NCI-H748 (cell line): ENCODE measurements around the gene ZNF792.
A peak's percentile ranks its signal among the peaks of the same experiment; 100 is the strongest.
"Not testable (repeated sequence)": the region's sequence is repeated elsewhere in the genome, so short reads cannot be mapped to it uniquely, and the experiment has no call there.

ENCODE experiments used
- DNase-seq: peaks from one replicate; lab custom pipeline; 2025; ENCODE audit not compliant: unreplicated experiment; lab: John Stamatoyannopoulos, UW

Gene ZNF792

DNA sequence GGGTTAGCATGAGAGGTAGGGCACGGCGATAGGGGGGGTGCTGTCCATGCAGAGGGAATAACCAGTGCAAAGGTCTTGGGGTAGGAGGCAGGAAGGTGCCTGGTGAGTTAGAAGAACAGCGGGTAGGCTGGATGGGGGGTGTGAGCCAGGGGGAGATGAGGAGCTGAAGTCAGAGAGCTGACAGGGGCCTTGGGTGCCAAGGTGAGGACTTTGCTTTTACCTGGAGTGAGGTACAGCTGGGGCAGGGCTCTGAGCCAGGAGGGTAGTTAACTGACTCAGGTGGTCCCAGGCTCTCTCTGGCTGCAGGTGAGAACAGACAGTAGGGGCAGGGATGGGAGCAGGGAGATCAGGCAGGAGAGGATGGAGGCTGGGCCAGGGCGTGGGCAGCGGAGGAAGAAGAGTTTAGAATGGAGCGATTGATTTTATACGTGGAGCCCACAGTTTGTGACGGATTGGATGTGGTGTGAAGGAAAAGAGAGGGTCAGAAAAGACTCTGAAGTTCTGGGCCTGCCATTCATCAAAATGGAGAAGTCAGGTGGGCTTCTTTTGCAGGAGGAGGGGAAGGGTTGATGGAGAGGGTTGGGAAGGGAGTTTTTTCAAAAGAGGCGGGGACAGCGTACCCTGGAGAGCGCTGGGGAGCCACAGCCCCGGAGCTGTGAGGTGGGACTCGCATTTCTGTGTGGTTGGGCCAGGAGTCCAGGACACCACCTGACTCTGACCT lies 34.9 kb upstream of the ZNF792 start:
- no peak for DNase-seq

DNA sequence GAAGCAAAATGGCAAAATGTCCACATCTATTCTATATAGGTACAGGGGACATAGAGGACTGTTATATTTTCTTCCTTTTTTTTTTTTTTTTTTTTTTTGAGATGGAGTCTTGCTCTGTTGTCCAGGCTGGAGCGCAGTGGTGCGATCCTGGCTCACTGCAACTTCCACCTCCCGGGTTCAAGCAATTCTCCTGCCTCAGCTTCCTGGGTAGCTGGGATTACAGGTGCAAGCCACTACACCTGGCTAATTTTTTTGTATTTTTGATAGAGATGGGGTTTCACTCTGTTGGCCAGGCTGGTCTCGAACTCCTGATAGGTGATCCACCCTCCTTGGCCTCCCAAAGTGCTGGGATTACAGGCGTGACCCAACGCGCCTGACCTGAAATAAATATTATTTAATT lies 34.2 kb upstream of the ZNF792 start:
- not testable (repeated sequence) for DNase-seq

GRCh38 chr19:34997071-34997617 lies 33.1 kb upstream of the ZNF792 start:
- DNase-seq: no peak

DNA sequence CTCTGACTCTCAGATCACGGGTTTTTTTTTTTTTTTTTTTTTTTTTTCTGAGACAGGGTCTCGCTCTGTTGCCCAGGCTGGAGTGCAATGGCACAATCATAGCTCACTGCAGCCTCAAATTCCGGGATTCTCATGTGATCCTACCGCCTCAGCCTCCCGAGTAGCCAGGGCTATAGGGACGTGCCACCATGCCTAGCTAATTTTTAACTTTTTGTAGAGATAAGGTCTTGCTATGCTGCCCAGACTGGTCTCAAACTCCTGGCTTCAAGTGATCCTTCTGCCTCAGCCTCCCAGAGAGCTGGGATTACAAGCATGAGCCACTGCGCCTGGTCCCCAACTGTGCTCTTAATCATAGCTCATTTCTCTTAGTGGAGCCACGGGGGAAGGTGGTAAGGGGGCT lies 31.5 kb upstream of the ZNF792 start:
- no peak for DNase-seq

DNA sequence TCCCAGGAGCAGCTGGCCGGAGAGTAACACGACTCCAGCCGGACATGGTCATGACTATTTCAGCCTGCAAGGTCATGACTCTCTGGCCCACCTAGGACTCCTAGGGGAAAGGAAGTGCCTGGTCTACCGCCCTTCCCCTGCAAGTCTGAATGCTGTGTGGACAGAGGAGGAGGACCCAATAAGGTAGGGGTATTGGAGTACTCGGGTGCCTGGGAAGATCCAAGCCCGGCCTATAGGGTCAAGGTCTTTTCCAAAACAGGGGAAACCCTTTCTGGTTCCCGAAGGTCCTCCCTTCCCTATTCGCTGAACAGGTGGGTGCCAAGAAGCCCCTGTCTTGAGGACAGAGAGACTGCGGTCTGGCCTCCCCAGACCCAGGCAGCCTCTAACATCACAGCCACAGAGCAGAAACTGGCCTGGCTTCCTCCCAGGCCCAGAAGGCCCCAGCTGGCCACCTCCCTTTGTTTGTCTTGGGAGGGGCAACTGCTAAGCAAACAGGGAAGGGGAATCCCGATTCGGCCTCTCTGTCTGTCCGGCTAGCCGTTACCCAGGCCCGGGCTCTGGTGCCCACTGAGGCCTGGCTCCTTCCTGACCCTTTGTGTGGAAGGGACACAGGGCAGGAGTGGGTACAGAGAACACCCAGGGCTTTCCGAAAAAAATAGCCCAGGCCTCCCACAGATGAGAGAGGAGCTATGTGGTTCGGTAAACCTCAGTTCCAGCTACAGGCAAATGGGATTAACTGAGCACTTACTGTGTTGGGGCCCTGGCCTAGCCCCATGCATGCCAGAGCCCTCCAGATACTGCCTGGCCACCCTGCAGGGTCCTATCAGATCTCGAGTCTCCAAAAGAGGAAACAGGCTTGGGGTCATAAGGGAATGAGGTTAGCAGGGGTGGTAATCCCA lies 30.9 kb upstream of the ZNF792 start:
- DNase-seq: peak; percentile 84

- no peak for DNase-seq
Observed at GRCh38 chr19:34994286-34994642, 30.2 kb upstream of the ZNF792 start.

- not testable (repeated sequence) for DNase-seq
Observed at GRCh38 chr19:34992582-34992981, 28.6 kb upstream of the ZNF792 start.

DNA sequence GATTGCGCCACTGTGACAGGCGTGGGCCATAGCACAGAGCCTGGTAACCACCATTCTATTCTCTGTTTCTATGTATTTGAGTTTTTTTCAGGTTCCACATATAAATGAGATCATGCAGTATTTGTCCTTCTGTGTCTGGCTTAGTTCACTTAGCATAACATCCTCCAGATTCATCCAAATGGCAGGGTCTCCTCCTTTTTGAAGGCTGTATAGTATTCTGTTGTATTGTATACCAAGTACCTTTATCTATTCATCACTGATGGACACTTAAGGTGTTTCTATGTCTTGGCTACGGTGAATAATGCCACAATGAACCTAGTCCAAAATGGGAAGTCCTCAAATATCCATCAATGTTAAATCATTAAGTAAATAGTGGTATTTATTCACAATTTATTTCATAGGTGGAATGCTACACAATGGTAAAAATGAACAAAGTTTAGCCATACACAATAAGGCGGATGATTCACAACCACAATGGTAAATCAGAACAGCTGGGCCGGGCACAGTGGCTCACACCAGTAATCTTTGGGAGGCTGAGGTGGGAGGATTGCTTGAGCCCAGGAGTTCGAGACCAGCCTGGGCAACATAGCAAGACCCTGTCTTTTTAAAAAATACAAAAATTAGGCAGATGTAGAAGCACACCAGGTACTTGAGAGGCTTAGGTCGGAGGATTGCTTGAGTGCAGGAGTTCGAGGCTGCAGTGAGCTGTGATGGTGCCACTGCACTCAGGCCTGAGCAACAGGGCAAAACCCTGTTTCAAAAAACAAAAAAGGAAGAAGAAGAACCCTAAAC lies 27.7 kb upstream of the ZNF792 start:
- DNase-seq: no peak

GRCh38 chr19:34990578-34991192 lies 26.7 kb upstream of the ZNF792 start:
- DNase-seq: no peak

- DNase-seq: no peak
Observed at GRCh38 chr19:34989298-34989697, 25.3 kb upstream of the ZNF792 start.

DNA sequence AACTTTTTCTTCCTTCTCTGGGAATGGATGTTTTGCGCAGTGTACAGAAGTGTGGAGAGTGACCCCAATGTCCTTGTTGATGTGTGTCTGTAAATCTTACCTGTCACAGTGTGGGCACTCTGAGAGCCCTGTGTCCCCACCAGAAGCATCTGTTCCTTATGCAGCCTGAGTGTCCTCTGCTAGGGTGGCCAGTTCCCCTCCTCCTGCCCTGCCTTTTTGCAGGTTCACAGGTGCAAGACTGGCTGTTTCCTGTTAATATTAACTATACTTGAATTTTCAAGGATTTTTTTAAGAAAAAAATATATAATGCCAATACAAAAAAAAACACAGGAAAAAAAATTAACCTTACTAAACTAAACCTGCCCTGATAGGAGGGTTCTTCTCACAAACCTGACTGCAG lies 24.1 kb upstream of the ZNF792 start:
- DNase-seq: no peak

DNA sequence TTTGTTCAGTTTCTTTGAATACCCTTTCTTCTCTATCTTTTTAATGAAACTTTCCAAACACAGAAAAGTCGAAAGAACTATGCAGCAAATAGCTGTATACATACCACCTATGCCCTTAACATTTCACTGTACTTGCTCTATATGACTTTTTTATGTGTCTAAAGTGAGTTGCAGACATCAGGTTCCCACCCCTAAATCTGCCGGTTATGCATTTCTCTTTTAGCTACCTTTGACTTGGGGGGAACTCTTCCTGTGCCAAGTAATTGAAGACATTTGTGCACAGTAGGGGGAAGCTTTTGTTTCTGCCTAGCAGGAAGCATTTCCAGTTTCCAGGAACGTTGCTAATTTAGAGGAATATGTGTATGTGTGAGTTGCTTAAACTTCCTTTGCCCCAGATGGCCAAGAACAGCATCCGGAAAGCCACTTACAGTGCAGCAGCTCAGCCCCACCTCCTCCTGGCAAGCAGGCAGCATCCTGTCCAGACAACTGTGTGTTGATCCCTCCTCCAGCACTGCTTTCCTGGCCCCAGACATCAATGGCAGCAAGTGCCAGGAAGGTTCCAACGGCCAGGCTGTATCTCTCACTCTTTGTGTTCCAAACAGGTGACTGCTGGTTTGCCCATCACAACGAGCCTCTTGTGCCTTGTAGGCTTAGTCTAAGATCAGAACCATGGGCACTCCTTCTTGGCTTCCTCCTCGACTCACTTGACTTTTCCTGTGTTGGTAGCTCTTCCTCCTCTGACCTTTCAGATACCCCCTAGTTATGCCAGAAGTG lies 21.4 kb upstream of the ZNF792 start:
- DNase-seq: peak; percentile 38

GRCh38 chr19:34984287-34984686 lies 20.3 kb upstream of the ZNF792 start:
- no peak for DNase-seq

DNA sequence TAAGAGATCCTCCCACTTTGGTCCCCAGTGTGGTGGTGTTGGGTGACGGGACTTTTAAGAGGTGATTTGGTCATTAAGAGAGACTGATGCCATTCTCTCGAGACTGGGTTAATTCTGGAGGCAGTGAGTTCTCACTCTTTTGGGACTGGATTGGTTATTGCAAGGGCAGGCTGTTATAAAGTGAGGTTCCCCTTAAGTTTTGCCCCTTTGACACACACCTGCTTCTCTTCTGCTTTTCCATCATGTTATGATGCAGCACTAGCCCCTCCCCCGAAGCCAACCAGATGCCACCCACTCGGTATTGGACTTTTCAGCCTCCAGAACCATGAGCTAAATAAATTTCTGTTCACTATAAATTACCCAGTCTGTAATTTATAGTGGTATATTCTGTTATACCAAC lies 19.8 kb upstream of the ZNF792 start:
- no peak for DNase-seq

- no peak for DNase-seq
Observed at GRCh38 chr19:34982275-34982674, 18.2 kb upstream of the ZNF792 start.

DNA sequence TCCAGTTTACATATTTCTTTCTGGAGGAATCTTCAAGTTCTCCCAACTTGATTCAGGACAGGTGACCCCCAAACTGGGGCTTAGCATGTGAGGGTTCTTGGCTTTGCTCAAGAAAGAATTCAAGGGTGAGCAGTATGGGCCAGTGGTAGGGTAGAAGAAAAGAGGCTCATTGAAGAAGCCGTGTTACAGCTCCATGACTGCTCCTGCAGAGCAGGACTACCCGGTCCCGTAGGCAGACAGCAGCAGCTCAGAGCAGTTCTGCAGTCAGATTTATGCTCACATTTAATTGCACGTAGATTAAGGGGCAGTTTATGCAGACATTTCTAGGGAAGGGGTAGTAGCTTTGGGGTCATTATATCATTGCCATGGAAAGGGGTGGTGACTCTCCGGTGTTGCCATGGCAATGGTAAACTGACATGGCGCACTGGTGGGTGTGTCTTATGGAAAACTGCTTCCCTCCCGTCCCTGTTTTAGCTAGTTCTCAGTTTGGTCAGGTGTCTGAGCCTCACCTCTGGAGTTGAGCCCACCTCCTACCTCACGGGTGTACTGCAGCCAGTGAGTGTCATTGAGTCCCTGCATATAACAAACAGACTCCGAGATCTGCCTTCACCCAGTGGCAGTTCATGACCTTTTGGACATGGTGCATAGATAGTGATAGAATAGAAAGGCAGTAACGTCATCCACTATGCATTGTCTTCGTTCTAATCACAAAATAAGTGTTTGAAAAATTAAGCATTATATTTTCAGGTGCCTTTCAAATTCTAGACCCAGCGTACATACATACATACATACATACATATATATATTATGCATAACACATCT lies 16.0 kb upstream of the ZNF792 start:
- DNase-seq: peak; percentile 75

GRCh38 chr19:34976611-34977010 lies 12.6 kb upstream of the ZNF792 start:
- DNase-seq: no peak

DNA sequence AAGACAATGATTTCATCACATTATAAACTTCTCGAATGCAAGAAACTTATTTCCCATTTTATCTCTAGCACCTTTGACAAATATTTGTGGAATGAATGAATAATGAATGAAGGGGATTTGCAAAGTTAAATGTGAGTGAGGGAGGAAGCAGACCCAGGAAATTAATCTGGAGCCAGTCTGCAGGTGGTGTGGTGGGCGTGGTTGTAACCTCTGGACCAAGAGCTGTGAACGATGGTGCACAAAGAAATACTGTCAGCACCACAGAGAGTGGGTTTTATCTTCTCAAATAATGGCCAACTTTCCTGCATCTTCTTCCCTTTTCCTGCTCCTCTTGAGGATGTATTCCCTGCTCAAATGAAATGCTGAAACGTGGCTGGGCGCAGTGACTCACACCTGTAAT lies 11.0 kb upstream of the ZNF792 start:
- DNase-seq: no peak

DNA sequence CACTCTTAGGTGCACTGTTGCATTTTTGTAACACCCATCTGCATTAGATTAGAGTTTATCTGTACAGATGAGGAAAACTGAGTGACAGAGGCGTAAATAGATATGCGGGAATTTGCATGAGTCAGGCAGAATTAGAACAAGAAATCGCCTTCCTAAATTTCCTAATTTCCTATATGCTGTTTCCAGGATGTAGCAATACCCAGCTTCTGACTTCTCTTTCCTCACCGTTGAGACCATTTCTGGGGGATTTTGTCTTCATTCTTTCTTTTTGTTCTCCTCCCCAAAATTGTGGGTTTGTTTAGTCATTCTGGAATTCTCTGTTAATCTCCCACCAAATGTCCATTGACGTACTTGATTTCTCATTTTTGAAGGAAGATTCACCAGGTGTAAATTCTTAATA lies 10.6 kb upstream of the ZNF792 start:
- no peak for DNase-seq
